ENCODE measurements around the gene IFNL3.
"Not testable (repeated sequence)": the region's sequence is repeated elsewhere in the genome, so short reads cannot be mapped to it uniquely, and the experiment has no call there.

Gene IFNL3

GRCh38 chr19:39244410-39245100 lies at the start of gene IFNL3:
IFNL3 (minus strand) TSS chr19:39245006; CDS start chr19:39244967, 39 bp downstream.
- DNase-seq (ENCODE audit: low read depth in 2 of 3, low spot score in 2 of 3), result not testable (repeated sequence)

DNA sequence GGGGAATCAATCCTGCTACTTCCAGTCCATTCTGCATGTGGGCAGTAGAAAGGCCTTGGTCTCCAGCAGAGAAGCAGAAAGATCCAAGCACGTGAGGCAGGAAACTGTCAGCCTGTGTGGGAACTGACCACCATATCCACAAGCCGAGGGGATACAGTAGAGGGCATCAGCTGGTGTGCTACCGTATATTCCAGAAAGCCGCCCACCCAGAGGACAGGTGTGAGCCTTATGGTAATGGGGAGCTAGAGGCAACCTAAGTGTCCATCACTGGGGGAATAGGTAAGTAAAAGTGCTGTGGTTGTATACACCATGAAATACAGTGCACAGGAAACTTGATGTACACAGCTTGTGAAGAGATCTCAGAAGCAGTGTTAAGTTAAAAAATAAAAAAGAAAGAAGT lies 48.6 kb upstream of the IFNL3 start:
- DNase-seq (ENCODE audit: low read depth in 2 of 3, low spot score in 2 of 3), result no peak

- DNase-seq (ENCODE audit: low read depth in 2 of 3, low spot score in 2 of 3), result no peak
Observed at GRCh38 chr19:39284032-39284431, 39.2 kb upstream of the IFNL3 start.

DNA sequence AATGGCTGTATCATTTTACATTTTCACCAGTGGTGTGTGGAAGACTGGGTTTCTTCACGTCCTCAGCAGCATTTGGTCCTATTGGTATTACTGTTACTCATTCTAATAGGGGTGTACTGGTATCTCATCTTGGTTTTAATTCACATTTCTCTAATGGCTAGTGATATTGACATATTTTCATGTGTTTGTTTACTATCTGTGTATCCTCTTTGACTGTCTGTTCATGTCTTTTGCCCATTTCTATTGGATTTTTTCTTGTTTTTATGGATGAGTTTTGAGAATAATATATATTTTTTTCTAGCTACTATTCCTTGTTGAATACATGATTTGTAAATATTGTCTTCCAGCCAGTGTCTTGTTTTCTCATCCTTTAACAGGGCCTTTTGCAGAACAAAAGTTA lies 37.2 kb upstream of the IFNL3 start:
- no peak for DNase-seq (ENCODE audit: low read depth in 2 of 3, low spot score in 2 of 3)

DNA sequence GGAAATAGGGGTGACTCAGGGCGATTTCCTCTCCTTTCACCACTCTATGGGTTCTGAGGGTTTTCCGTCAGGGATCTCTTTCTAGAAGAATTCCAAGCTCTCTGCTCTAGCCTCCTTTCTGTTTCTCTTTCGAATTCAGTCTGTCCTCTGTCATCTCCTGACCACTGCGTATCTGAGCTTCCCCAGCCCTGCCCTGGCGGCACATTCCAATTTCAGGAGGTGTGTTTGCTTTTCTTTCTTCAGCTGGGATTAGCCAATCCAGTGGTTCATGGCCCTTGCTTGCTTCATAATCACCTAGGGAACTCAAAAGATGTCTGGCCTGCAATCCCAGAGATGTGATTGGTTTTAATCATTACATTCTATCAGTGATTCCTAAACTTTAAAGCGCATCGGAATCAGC lies 32.8 kb upstream of the IFNL3 start:
- DNase-seq (ENCODE audit: low read depth in 2 of 3, low spot score in 2 of 3), result no peak

- DNase-seq (ENCODE audit: low read depth in 2 of 3, low spot score in 2 of 3), result no peak
Observed at GRCh38 chr19:39276740-39277139, 31.9 kb upstream of the IFNL3 start.

DNA sequence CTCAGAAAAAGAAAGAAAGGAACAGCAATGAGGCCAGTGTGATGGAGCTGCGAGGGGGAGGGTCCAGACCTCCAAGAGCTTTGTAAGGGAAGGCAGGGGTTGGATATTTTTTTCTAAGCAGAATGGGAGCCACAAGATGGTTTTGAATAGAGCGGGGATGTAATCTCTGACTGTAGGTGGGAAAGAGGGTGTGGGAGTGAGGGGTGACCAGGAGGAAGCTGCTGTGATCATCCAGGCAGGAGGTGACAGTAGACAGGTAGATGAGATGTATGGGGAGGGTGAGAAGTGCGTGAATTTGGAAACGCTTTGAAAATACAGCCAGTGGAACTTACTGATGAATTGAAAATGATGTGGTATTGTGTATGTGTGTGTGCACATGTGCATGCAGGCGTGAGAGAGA lies 30.8 kb upstream of the IFNL3 start:
- DNase-seq (ENCODE audit: low read depth in 2 of 3, low spot score in 2 of 3), result no peak

DNA sequence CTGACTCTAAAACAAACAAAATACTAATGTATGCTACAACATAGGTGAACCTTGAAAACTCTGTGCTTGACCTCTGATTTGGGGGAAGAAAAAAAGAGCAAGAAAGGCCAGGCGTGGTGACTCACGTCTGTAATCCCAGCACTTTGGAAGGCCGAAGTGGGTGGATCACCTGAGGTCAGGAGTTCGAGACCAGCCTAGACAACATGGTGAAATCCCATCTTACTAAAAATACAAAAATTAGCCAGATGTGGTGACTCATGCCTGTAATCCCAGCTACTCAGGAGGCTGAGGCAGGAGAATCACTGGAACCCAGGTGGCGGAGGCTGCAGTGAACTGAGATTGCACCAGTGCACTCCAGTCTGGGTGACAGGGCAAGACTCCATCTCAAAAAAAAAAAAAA lies 29.1 kb upstream of the IFNL3 start:
- DNase-seq (ENCODE audit: low read depth in 2 of 3, low spot score in 2 of 3), result not testable (repeated sequence)

- DNase-seq (ENCODE audit: low read depth in 2 of 3, low spot score in 2 of 3), result no peak
Observed at GRCh38 chr19:39270036-39270871, 25.4 kb upstream of the IFNL3 start.

DNA sequence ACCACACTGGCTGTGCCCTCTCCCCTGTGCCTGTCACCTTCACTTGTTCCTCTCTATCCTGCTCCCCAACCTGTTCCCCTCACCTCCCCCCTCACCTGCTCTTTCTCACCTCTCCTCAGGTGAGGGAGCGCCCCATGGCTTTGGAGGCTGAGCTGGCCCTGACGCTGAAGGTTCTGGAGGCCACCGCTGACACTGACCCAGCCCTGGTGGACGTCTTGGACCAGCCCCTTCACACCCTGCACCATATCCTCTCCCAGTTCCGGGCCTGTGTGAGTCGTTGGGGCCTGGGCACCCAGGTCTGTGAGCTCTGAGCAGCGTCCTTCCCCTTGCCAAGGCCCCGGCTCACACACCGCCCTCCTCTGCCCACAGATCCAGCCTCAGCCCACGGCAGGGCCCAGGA lies 24.6 kb upstream of the IFNL3 start:
- DNase-seq (ENCODE audit: low read depth in 2 of 3, low spot score in 2 of 3), result not testable (repeated sequence)

- not testable (repeated sequence) for DNase-seq (ENCODE audit: low read depth in 2 of 3, low spot score in 2 of 3)
Observed at GRCh38 chr19:39268531-39269223, 23.9 kb upstream of the IFNL3 start.

DNA sequence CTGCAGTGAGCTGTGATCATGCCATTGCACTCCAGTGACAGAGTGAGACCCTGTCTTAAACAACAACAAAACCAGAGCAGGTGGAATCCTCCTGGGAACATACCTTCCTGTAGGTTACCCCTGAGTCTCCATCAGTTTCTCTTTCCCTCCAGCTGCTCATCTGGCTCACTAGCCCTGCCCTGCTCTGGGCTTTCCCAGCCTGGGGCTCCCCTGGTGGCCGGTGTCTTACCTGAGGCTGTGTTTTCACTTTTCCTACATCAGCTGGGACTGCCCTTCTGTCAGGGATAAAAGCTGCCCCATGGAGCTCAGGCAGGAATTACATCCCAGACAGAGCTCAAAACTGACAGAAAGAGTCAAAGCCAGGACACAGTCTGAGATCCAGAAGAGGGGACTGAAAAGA lies 23.3 kb upstream of the IFNL3 start, which contains the start of gene IFNL2:
Gene IFNL2 (plus strand): TSS at position 312 of the 400 bp plus-strand sequence. CDS start 173 bp downstream, outside the sequence.
- DNase-seq (ENCODE audit: low read depth in 2 of 3, low spot score in 2 of 3), result not testable (repeated sequence)

DNA sequence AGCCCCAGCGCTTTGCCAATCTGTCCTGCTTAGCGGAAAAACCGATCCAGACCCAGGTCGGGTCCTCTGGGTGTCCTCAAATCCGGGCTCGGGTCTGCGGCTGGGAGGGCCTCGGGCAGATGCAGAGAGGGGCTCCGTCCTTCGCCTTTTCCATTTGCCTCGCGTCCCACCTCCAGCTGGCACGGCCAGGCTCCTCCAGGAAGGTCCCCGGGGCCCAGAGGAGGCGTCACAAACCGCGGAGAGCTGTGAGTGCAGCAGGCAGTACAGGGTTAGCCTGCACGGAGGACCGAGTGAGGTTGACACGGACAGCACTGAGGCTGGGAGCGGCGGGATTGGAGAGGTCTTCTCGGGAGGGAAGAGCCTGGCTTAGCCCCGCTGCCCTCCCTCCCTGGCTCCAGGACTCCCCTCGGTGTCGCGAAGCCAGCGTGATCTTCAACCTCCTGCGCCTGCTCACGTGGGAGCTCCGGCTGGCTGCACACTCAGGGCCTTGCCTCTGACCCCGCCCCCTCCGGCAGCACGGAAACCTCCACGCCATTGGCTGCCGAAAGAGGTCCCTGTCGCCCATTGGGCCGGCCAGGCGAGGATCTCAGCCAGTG lies 20.6 kb upstream of the IFNL3 start:
- no peak for DNase-seq (ENCODE audit: low read depth in 2 of 3, low spot score in 2 of 3)

GRCh38 chr19:39264306-39265290 lies 19.8 kb upstream of the IFNL3 start:
- DNase-seq (ENCODE audit: low read depth in 2 of 3, low spot score in 2 of 3), result no peak

GRCh38 chr19:39263912-39264305 lies 19.1 kb upstream of the IFNL3 start:
- no peak for DNase-seq (ENCODE audit: low read depth in 2 of 3, low spot score in 2 of 3)

DNA sequence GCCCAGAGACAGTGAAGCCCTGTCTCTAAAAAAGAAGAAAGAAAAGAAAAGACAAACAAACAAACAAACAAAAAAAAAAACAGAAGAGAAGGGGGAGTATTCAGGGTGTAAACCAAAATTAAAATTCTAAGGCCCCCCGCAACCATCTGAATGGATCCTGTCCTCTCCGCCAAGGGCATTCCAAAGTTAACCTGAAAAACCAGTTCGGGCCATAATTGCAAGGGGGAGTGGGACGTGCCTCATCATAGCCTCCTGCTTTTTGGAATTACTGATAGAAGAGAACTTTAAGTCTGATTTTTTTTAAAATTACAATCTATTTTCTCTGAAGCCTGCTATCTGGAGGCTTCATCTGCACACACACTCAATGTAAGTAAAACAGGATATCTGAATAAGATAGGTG lies 17.7 kb upstream of the IFNL3 start:
- no peak for DNase-seq (ENCODE audit: low read depth in 2 of 3, low spot score in 2 of 3)

DNA sequence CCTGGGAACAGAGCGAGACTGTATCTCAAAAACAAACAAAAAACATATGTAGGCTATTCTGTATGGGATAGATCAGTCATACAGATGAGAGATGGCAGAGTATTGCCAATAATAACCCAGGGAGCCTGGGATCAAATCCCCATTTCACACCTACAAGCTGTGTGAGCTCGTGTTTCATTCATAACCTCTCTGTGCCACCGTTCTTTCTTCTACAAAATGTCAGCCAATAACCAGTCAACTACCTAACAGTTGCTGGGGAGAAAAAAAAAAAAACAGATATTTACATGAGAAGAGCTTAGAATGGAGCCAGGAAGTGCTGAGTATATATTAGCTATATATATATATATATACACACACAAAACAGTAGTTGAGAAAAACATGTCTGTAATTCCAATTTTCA lies 16.9 kb upstream of the IFNL3 start:
- no peak for DNase-seq (ENCODE audit: low read depth in 2 of 3, low spot score in 2 of 3)

DNA sequence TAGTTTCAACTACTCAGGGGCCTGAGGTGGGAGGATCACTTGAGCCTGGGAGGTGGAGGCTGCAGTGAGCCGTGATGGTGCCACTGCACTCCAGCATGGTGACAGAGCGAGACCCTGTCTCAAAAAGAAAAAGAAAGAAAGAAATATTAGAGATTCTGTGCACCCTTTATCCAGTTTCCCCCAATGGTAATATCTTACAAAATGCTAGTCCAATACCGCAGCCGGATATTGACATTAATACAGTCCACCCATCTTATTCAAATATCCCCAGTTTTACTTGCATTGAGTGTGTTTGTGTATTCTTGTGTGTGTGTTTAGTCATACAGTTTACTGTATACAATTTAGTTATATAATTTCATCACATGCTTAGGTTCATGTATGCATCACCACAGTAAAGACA lies 12.4 kb upstream of the IFNL3 start:
- DNase-seq (ENCODE audit: low read depth in 2 of 3, low spot score in 2 of 3), result no peak

- no peak for DNase-seq (ENCODE audit: low read depth in 2 of 3, low spot score in 2 of 3)
Observed at GRCh38 chr19:39254531-39255345, 9.9 kb upstream of the IFNL3 start.
